Stimulated activated CD4-positive, alpha-beta T cell treated with anti-CD3 and anti-CD28 coated beads, Interleukin-1b, Interleukin-23, amount 100 ng/mL, for 4 hours (primary cell): ENCODE results near the gene FBXL17.

Experiments
- DNase-seq, 2 donors: peaks; one replicate each; pipeline ENCODE4 v3.0.0-alpha.2; 2020; ENCODE audit warnings: low read depth in 2 of 2

FBXL17 gene

GRCh38 chr5:107864793-107865192, 517.1 kb downstream of the FBXL17 start:
- no peak for DNase-seq

DNA sequence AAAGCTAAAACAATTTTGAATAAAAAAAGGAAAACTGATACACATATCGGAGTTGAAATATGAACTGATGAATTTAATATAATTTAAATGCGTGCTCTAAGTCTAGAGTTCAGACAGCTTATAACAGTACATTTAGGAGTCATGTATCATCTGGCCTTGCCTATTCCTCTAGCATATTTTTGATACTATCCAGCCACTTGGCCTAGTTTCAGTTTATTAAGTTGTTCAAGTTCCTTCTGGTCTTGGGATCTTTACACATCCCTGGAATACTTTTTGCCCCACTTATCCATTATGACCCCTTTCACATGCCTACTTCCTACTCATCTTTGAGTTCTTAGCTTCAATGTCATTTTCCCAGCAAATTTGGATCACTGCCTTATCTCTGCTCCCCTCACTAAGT, 518.8 kb downstream of the FBXL17 start:
- no peak for DNase-seq

GRCh38 chr5:107861565-107861964, 520.3 kb downstream of the FBXL17 start:
- no peak for DNase-seq

DNA sequence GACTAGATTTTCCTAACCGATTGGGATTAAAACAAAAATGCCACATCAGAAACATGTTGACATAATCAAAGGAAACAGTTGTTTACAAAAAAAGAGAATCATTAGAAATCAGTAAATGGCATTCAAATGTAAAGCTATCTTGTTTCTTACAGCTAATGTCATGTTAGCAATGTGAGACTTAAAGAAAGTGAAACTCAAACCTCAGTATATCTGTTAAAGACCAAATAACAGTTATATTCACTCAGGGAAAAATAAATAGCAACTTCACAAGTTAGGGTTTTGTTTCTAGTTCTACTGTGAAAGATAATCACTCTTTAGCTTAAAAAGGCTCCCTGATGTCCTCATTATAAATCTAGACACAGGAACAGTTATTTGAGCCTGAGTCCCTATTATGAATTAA, 521.9 kb downstream of the FBXL17 start:
- no peak for DNase-seq

- no peak for DNase-seq
Measured at GRCh38 chr5:107858788-107859187, 523.1 kb downstream of the FBXL17 start.

DNA sequence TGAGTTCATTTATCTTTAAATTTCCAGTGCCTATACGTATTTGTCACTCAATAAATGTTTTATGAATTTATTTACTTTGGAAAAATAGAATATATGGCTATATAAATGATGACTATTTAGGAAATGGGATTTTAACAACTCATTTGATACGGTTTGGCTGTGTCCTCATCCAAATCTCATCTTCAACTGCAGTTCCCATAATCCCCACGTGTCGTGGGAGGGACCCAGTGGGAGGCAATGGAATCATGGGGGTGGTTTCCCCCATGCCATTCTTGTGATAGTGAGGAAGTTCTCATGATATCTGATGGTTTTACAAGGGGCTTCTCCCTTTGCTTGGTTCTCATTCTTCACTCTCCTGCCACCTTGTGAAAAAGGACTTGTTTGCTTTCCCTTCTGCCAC, 523.6 kb downstream of the FBXL17 start:
- DNase-seq: no peak

- DNase-seq: no peak
Measured at GRCh38 chr5:107857785-107858184, 524.1 kb downstream of the FBXL17 start.

- DNase-seq: no peak
Measured at GRCh38 chr5:107855171-107855570, 526.7 kb downstream of the FBXL17 start.

DNA sequence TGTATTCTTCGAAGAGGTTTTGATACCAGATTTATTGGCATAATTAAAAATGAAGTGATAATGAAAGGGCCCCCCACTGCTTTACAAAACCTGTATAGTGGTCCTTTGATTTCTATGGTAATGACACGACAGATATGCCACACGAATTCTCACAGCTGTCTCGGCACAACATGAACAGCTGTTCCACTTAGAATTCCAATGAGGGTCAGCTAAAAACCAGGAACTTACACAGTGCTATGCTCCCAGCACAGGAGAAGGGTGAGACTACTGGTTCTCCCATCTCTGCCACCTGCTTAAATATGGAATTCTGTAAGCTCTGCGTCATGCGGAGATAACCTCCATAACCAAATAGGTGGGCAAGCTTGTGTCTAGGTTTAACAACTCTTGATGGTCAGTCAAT, 528.2 kb downstream of the FBXL17 start:
- DNase-seq: no peak

DNA sequence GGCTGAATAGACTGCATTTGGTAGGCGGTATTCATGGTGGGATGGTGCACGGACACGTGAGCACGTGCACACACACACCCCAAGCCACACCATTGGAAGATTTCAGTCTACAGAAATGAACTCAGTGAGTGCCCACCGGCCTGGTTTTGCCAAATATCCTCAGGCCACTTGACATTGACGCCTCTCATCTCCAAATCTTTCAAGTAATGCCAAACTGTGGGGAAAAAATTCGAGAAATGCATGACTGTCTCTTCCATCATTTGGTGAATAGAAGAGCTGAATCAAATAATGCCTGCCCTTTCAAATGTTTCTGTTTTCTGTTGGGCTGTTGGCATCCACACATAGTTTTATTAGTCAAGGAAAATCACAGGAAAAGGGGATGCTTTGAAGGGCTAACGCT, 528.9 kb downstream of the FBXL17 start:
- no peak for DNase-seq

DNA sequence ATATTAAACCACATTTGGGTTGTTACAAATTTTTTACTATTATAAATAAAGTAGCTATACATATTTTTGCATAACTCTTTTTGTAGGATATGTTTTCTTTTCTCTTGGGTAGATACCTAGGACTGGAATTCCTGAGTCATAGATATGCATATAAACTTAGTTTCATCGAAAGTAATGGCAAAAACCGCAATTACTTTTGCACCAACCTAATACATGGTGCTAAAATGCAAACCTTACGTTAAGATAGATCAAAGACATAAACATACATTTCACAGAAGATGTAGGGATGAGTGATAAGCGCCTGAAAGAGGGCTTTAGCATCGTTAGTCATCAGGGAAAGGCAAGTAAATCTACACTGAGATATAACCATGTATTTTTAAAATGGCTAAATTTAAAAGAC, 532.8 kb downstream of the FBXL17 start:
- no peak for DNase-seq

GRCh38 chr5:107840592-107840991, 541.3 kb downstream of the FBXL17 start:
- DNase-seq: no peak

GRCh38 chr5:107840161-107840560, 541.7 kb downstream of the FBXL17 start:
- DNase-seq: no peak

- no peak for DNase-seq
Measured at GRCh38 chr5:107835096-107835495, 546.8 kb downstream of the FBXL17 start.

DNA sequence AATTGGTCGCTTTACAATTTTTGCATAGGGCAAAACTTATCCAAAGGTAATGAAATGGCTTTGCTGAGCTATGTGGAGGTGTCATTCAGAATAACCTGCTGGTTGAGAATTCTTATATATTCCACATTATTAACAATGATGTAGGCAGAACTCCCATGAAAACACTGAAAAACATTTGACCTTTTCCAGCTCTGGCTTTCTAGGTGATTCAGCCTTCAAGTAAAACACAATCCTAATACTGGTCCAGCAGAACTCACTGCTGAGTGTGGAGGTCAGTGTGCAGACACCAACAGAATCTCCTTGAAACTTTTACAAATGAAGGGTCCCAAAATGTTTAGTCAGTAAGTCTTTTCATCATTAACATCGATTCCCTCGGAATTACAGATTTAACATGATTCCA, 549.2 kb downstream of the FBXL17 start:
- DNase-seq: no peak

- DNase-seq: no peak
Measured at GRCh38 chr5:107831612-107832395, 550.1 kb downstream of the FBXL17 start.

DNA sequence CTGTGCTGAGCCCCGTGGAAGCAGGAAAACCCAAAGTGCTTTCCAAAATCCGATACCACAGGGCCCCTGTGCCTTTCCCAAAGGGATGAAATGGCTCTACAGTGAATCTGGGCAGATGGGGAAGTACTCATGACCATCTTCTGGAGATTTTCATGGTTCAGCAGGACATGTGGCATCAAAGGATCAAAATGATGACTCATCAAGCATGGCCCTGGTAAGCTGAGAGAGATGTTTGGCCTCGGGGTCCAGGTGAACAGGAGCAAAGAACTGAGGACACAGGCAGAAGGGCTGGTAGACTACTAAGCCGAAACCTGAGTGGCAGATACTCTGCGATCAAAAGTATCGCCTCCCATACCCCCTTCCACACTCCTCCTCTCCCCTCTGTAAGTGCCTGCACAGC, 551.1 kb downstream of the FBXL17 start:
- DNase-seq: no peak

- DNase-seq: no peak
Measured at GRCh38 chr5:107826311-107827000, 555.4 kb downstream of the FBXL17 start.

- no peak for DNase-seq
Measured at GRCh38 chr5:107824821-107825220, 557.1 kb downstream of the FBXL17 start.

GRCh38 chr5:107821288-107821687, 560.6 kb downstream of the FBXL17 start:
- DNase-seq: no peak

- DNase-seq: no peak
Measured at GRCh38 chr5:107820429-107820828, 561.5 kb downstream of the FBXL17 start.

DNA sequence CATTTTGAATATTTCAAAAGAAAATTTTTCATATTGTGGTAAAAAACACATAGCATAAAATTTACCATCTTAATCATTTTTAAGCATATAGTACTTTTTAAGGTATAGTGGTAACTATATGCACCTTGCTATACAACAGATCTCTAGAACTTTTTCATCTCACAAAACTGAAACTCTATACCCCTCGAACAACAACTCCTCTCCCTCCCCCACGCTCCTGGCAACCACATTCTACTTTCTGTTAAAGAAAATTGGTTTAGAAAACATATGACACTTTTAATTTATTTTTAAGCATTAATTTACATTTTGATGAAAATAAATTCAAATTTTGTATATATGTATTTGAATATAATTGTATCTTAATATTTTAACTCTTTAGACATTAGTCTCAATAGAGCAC, 563.9 kb downstream of the FBXL17 start:
- no peak for DNase-seq

GRCh38 chr5:107817436-107817835, 564.5 kb downstream of the FBXL17 start:
- DNase-seq: no peak
